Measurements from ENCODE around the gene SVOP.
"Not testable (repeated sequence)": the region's sequence is repeated elsewhere in the genome, so short reads cannot be mapped to it uniquely, and the experiment has no call there.

Gene SVOP

DNA sequence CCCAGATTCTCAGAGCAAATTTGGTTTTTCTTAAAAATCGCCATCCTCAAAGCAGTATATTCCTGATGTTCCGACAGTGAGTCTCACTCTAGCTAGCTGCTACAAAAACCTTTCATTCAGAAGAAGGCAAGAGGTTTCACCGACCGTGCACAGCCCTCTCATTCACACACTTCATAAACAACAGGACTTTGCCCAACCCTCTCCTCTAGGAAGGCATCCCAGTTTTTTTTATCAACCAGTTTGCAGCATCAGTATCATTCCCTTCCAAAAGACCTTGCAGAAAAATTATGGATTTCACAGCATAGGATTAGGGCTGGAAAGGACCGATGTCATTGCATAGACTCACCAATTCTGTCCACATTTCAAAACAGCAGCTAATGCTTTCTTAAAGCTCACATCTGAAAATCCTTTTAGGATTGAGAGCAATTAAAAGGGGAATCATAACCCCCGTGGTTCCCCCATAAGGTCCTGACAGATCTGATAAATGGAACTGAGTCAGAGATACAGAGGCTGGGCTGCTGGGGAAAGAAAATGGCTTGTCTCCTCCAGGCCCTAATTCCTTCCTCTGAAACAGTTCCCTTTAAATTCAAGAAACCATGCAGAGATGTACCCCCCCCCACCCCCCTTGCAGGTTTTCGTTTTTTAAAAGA is 597 bp downstream of the SVOP start:
- Histone ChIP-seq H3K4me3 (ENCODE audit: low read depth in 1 of 2, low read length in 2 of 2) (no peak overlapping the region), H3K27ac (ENCODE audit: low read depth, low read length) (no peak overlapping the region), H3K27me3 (ENCODE audit: control insufficient read depth in 1 of 2, insufficient read depth in 2 of 2, low read length in 2 of 2) (no peaks in the 10 kb centered on the region), H3K36me3 (ENCODE audit: insufficient read depth, low read length) (no peaks in the 10 kb centered on the region), H3K9me3 (ENCODE audit: low read length) (no peaks in the 10 kb centered on the region), H3K9ac (ENCODE audit: low read length) (no peak overlapping the region), H3K4me1 (ENCODE audit: insufficient read depth, low read length) (no peaks in the 10 kb centered on the region)

- H3K4me3 ChIP-seq (ENCODE audit: low read depth in 1 of 2, low read length in 2 of 2): no peak overlapping the region
- no peak overlapping the region for H3K9ac ChIP-seq (ENCODE audit: low read length)
- no peaks in the 10 kb centered on the region for H3K27me3 ChIP-seq (ENCODE audit: control insufficient read depth in 1 of 2, insufficient read depth in 2 of 2, low read length in 2 of 2)
- H3K36me3 ChIP-seq (ENCODE audit: insufficient read depth, low read length): no peaks in the 10 kb centered on the region
- H3K27ac ChIP-seq (ENCODE audit: low read depth, low read length): no peak overlapping the region
- H3K4me1 ChIP-seq (ENCODE audit: insufficient read depth, low read length): no peaks in the 10 kb centered on the region
- no peaks in the 10 kb centered on the region for H3K9me3 ChIP-seq (ENCODE audit: low read length)
Measured at GRCh38 chr12:109018296-109018695, 2.6 kb downstream of the SVOP start.

- Histone ChIP-seq H3K27me3 (ENCODE audit: control insufficient read depth in 1 of 2, insufficient read depth in 2 of 2, low read length in 2 of 2) (no peaks in the 10 kb centered on the region), H3K4me1 (ENCODE audit: insufficient read depth, low read length) (no peaks in the 10 kb centered on the region), H3K27ac (ENCODE audit: low read depth, low read length) (no peak overlapping the region), H3K9ac (ENCODE audit: low read length) (no peak overlapping the region), H3K4me3 (ENCODE audit: low read depth in 1 of 2, low read length in 2 of 2) (no peak overlapping the region), H3K9me3 (ENCODE audit: low read length) (no peaks in the 10 kb centered on the region), H3K36me3 (ENCODE audit: insufficient read depth, low read length) (no peaks in the 10 kb centered on the region)
Measured at GRCh38 chr12:109016978-109017377, 3.9 kb downstream of the SVOP start.

- H3K9me3 ChIP-seq (ENCODE audit: low read length): no peaks in the 10 kb centered on the region
- no peak overlapping the region for H3K27ac ChIP-seq (ENCODE audit: low read depth, low read length)
- H3K27me3 ChIP-seq (ENCODE audit: control insufficient read depth in 1 of 2, insufficient read depth in 2 of 2, low read length in 2 of 2): no peaks in the 10 kb centered on the region
- no peaks in the 10 kb centered on the region for H3K4me1 ChIP-seq (ENCODE audit: insufficient read depth, low read length)
- no peak overlapping the region for H3K4me3 ChIP-seq (ENCODE audit: low read depth in 1 of 2, low read length in 2 of 2)
- H3K36me3 ChIP-seq (ENCODE audit: insufficient read depth, low read length): no peaks in the 10 kb centered on the region
- no peak overlapping the region for H3K9ac ChIP-seq (ENCODE audit: low read length)
Measured at GRCh38 chr12:109016016-109016415, 4.9 kb downstream of the SVOP start.

- Histone ChIP-seq H3K9me3 (ENCODE audit: low read length) (no peaks in the 10 kb centered on the region), H3K4me3 (ENCODE audit: low read depth in 1 of 2, low read length in 2 of 2) (no peak overlapping the region), H3K27ac (ENCODE audit: low read depth, low read length) (no peak overlapping the region), H3K27me3 (ENCODE audit: control insufficient read depth in 1 of 2, insufficient read depth in 2 of 2, low read length in 2 of 2) (no peaks in the 10 kb centered on the region), H3K36me3 (ENCODE audit: insufficient read depth, low read length) (no peaks in the 10 kb centered on the region), H3K9ac (ENCODE audit: low read length) (no peak overlapping the region), H3K4me1 (ENCODE audit: insufficient read depth, low read length) (no peaks in the 10 kb centered on the region)
Measured at GRCh38 chr12:109014984-109015765, 5.7 kb downstream of the SVOP start.

DNA sequence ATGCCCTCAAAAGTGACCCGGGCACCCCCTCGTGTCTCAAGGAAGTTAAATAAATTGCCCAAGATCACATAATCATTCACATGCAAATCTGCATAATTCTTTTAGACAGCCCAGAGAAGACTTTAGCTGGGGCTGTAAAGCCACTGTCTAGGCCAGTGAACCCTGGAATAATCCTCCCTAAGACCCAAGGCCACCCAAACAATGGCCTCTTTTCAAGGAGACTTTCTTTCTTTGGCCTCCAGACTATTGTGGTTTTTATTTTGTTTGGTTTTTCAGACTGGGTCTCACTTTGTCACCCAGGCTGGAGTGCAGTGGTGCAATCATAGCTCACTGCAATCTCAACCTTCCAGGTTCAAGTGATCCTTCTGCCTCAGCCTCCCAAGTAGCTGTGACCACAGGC is 10.6 kb downstream of the SVOP start:
- Histone ChIP-seq H3K9ac (ENCODE audit: low read length) (no peak overlapping the region), H3K4me3 (ENCODE audit: low read depth in 1 of 2, low read length in 2 of 2) (no peak overlapping the region), H3K9me3 (ENCODE audit: low read length) (no peaks in the 10 kb centered on the region), H3K4me1 (ENCODE audit: insufficient read depth, low read length) (no peaks in the 10 kb centered on the region), H3K36me3 (ENCODE audit: insufficient read depth, low read length) (no peaks in the 10 kb centered on the region), H3K27me3 (ENCODE audit: control insufficient read depth in 1 of 2, insufficient read depth in 2 of 2, low read length in 2 of 2) (no peaks in the 10 kb centered on the region), H3K27ac (ENCODE audit: low read depth, low read length) (no peak overlapping the region)

DNA sequence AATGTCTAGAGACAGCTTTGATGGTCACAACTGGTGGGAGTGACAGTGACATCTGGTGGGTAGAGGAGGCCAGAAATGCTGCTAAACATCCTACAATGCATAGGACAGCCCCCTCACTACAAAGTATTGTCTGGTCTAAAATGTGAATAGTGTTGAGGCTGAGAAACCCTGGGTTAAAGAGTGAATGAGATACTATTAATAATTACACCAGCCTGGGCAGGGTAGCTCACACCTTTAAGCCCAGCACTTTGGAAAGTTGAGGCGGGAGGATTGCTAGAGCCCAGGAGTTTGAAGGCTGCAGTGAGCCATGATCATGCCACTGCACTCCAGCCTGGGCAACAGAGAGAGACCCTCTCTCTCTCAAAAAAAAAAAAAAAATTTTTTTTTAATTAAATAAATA is 11.1 kb downstream of the SVOP start:
- no peaks in the 10 kb centered on the region for H3K4me1 ChIP-seq (ENCODE audit: insufficient read depth, low read length)
- H3K27me3 ChIP-seq (ENCODE audit: control insufficient read depth in 1 of 2, insufficient read depth in 2 of 2, low read length in 2 of 2): no peaks in the 10 kb centered on the region
- H3K36me3 ChIP-seq (ENCODE audit: insufficient read depth, low read length): no peaks in the 10 kb centered on the region
- H3K9me3 ChIP-seq (ENCODE audit: low read length): no peaks in the 10 kb centered on the region
- H3K9ac ChIP-seq (ENCODE audit: low read length): no peak overlapping the region
- H3K4me3 ChIP-seq (ENCODE audit: low read depth in 1 of 2, low read length in 2 of 2): no peak overlapping the region
- no peak overlapping the region for H3K27ac ChIP-seq (ENCODE audit: low read depth, low read length)

- Histone ChIP-seq H3K9me3 (ENCODE audit: low read length) (no peaks in the 10 kb centered on the region), H3K27ac (ENCODE audit: low read depth, low read length) (no peak overlapping the region), H3K4me1 (ENCODE audit: insufficient read depth, low read length) (no peaks in the 10 kb centered on the region), H3K4me3 (ENCODE audit: low read depth in 1 of 2, low read length in 2 of 2) (no peak overlapping the region), H3K27me3 (ENCODE audit: control insufficient read depth in 1 of 2, insufficient read depth in 2 of 2, low read length in 2 of 2) (no peaks in the 10 kb centered on the region), H3K36me3 (ENCODE audit: insufficient read depth, low read length) (no peaks in the 10 kb centered on the region), H3K9ac (ENCODE audit: low read length) (no peak overlapping the region)
Measured at GRCh38 chr12:109004017-109004416, 16.9 kb downstream of the SVOP start.

DNA sequence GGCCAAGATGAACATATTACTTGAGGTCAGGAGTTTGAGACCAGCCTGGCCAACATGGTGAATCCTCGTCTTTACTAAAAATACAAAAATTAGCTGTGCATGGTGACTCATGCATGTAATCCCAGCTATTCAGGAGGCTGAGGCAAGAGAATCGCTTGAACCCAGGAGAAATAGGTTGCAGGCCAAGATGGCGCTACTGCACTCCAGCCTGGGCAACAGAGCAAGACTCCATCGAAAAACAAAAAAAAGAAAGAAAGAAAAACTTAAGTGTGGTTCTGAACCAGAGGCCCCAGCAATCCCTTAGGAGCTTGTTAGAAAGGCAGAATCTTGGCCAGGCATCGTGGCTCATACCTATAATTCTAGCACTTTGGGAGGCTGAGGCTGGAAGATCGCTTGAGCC is 24.5 kb downstream of the SVOP start:
- Histone ChIP-seq H3K4me1 (ENCODE audit: insufficient read depth, low read length) (no peaks in the 10 kb centered on the region), H3K27ac (ENCODE audit: low read depth, low read length) (no peak overlapping the region), H3K9me3 (ENCODE audit: low read length) (no peaks in the 10 kb centered on the region), H3K27me3 (ENCODE audit: control insufficient read depth in 1 of 2, insufficient read depth in 2 of 2, low read length in 2 of 2) (no peaks in the 10 kb centered on the region), H3K36me3 (ENCODE audit: insufficient read depth, low read length) (no peaks in the 10 kb centered on the region), H3K4me3 (ENCODE audit: low read depth in 1 of 2, low read length in 2 of 2) (no peak overlapping the region), H3K9ac (ENCODE audit: low read length) (no peak overlapping the region)

GRCh38 chr12:108995370-108995992 is 25.4 kb downstream of the SVOP start:
- Histone ChIP-seq H3K4me3 (ENCODE audit: low read depth in 1 of 2, low read length in 2 of 2) (no peak overlapping the region), H3K27ac (ENCODE audit: low read depth, low read length) (no peak overlapping the region), H3K36me3 (ENCODE audit: insufficient read depth, low read length) (no peaks in the 10 kb centered on the region), H3K4me1 (ENCODE audit: insufficient read depth, low read length) (no peaks in the 10 kb centered on the region), H3K27me3 (ENCODE audit: control insufficient read depth in 1 of 2, insufficient read depth in 2 of 2, low read length in 2 of 2) (no peaks in the 10 kb centered on the region), H3K9me3 (ENCODE audit: low read length) (no peaks in the 10 kb centered on the region), H3K9ac (ENCODE audit: low read length) (no peak overlapping the region)

- not testable (repeated sequence) for H3K9me3 ChIP-seq (ENCODE audit: low read length); H3K36me3 ChIP-seq (ENCODE audit: insufficient read depth, low read length); H3K27ac ChIP-seq (ENCODE audit: low read depth, low read length); H3K9ac ChIP-seq (ENCODE audit: low read length); H3K27me3 ChIP-seq (ENCODE audit: control insufficient read depth in 1 of 2, insufficient read depth in 2 of 2, low read length in 2 of 2); H3K4me1 ChIP-seq (ENCODE audit: insufficient read depth, low read length); H3K4me3 ChIP-seq (ENCODE audit: low read depth in 1 of 2, low read length in 2 of 2)
Measured at GRCh38 chr12:108990103-108990502, 30.8 kb downstream of the SVOP start.
